HepG2 (cell line): ENCODE measurements around the gene GARS1. TPM values are rescaled to one million over a fixed set of nuclear protein-coding genes. Genes with fewer than 3 reads are reported as not detected.

Experiments
- ATAC-seq: fragments of 200-7000 bp; cut with Tn5 transposase; 3 replicates; pipeline ENCODE4 v1.9.1; 2020; ENCODE audit warnings: mild to moderate bottlenecking, moderate library complexity
- BruUV-seq: library from RNA; stranded (reverse); fragments of 400-500 nt; replicated peaks from 2 replicates; lab custom pipeline; 2021; lab: Mats Ljungman, UMichigan
- CTCF ChIA-PET: fragments of 300-600 bp; formaldehyde crosslinking; extraction: SDS; loops from one replicate; lab custom pipeline; 2021; ENCODE audit warnings: low total read pairs, inconsistent platforms, low intra/inter-chr PET ratio; lab: Yijun Ruan, JAX
- POLR2A ChIA-PET: fragments of 350-600 bp; sonication (Branson Sonifier 250); formaldehyde crosslinking; loops from one replicate; lab custom pipeline; 2020; ENCODE audit warnings: antibody characterized with exemption, inconsistent platforms; lab: Yijun Ruan, JAX
- DNase-seq: peaks from one replicate; pipeline ENCODE4 v3.0.0-alpha.2; 2015; ENCODE audit warnings: low spot score
- FAIRE-seq: peaks from 3 replicates; lab custom pipeline; 2011; peaks lifted over from hg19 to GRCh38; lab: Jason Lieb, UNC
- H2AFZ ChIP-seq: one replicate; pipeline ENCODE4 v1.6.1; 2011; ENCODE audit warnings: low read length, inconsistent platforms
- H3K27ac ChIP-seq: fragments of 300-600 bp; 3 replicates; pipeline ENCODE4 v1.8.0; 2011; ENCODE audit warnings: mixed run types, mild to moderate bottlenecking, mixed read lengths, low read length, inconsistent platforms; ENCODE audit not compliant: insufficient read depth; ENCODE audit errors: extremely low read length
- H3K27me3 ChIP-seq, 2 experiments: fragments of 200-600 bp in 1 of 2; 2 replicates in 1 of 2; 3 replicates in 1 of 2; pipeline versions ENCODE4 v1.6.0 to v1.8.0; 2011; ENCODE audit warnings: low read length in 2 of 2, mild to moderate bottlenecking in 2 of 2, moderate library complexity in 2 of 2, inconsistent platforms in 1 of 2; ENCODE audit not compliant: insufficient read depth in 2 of 2, control insufficient read depth in 1 of 2
- H3K36me3 ChIP-seq, 2 experiments: fragments of 200-600 bp in 1 of 2; replicated peaks in 1 of 2; 2 replicates in 1 of 2; 3 replicates in 1 of 2; pipeline versions ENCODE4 v1.5.1 to v1.8.0; 2011; ENCODE audit warnings: low read length in 2 of 2, inconsistent platforms in 1 of 2; ENCODE audit not compliant: insufficient read depth in 2 of 2, control insufficient read depth in 1 of 2
- H3K4me1 ChIP-seq: 2 replicates; pipeline ENCODE4 v1.5.1; 2012; ENCODE audit warnings: low read length, inconsistent platforms; ENCODE audit not compliant: insufficient read depth
- H3K4me2 ChIP-seq: 2 replicates; pipeline ENCODE4 v1.6.0; 2011; ENCODE audit warnings: low read depth, low read length, inconsistent platforms
- H3K4me3 ChIP-seq, 3 experiments: fragments of 200-600 bp in 1 of 3; sonication (generic), shearing (Covaris generic) in 1 of 3; replicated peaks in 1 of 3; 2 replicates each; pipeline ENCODE4 v1.5.1; 2011 to 2016; ENCODE audit warnings: low read length in 3 of 3, inconsistent platforms in 2 of 3, low read depth in 2 of 3, mild to moderate bottlenecking in 2 of 3, control low read depth in 1 of 3, mixed read lengths in 1 of 3; ENCODE audit not compliant: insufficient read depth in 1 of 3
- H3K79me2 ChIP-seq: one replicate; pipeline ENCODE4 v1.6.1; 2011; ENCODE audit warnings: low read length, inconsistent platforms; ENCODE audit not compliant: insufficient read depth
- H3K9ac ChIP-seq: 2 replicates; pipeline ENCODE4 v1.6.0; 2011; ENCODE audit warnings: mild to moderate bottlenecking, low read depth, low read length, inconsistent platforms; ENCODE audit not compliant: insufficient read depth
- H3K9me3 ChIP-seq: 2 replicates; pipeline ENCODE4 v1.5.1; 2012; ENCODE audit warnings: mild to moderate bottlenecking, low read length
- H4K20me1 ChIP-seq: 2 replicates; pipeline ENCODE4 v1.6.0; 2011; ENCODE audit warnings: inconsistent platforms, mild to moderate bottlenecking, low read length, moderate library complexity; ENCODE audit not compliant: insufficient read depth
- ATF4 ChIP-seq, 2 experiments: fragments of 450-650 bp in 1 of 2; sonication (generic) in 1 of 2; formaldehyde crosslinking; IDR thresholded peaks; 2 replicates each; pipeline versions ENCODE4 v1.5.0 to v1.8.0; 2020 to 2022; ENCODE audit warnings: mild to moderate bottlenecking in 1 of 2, missing genetic modification reagents in 1 of 2
- ATM ChIP-seq: fragments of 450-650 bp; IDR thresholded peaks from 2 replicates; pipeline ENCODE4 v1.7.1; 2017; ENCODE audit warnings: mild to moderate bottlenecking, borderline replicate concordance
- BORCS8-MEF2B ChIP-seq: sonication (generic); formaldehyde crosslinking; IDR thresholded peaks from 2 replicates; pipeline ENCODE4 v1.8.0; 2022; ENCODE audit warnings: mild to moderate bottlenecking, missing genetic modification reagents
- BRF2 ChIP-seq: sonication (generic); formaldehyde crosslinking; IDR thresholded peaks from 2 replicates; pipeline ENCODE4 v1.8.1; 2022; ENCODE audit warnings: mild to moderate bottlenecking, missing genetic modification reagents
- CC2D1A ChIP-seq: sonication (generic); formaldehyde crosslinking; IDR thresholded peaks from 2 replicates; pipeline ENCODE4 v1.8.1; 2023; ENCODE audit warnings: mild to moderate bottlenecking, missing genetic modification reagents
- DBP ChIP-seq: sonication (generic); formaldehyde crosslinking; IDR thresholded peaks from 2 replicates; pipeline ENCODE4 v1.4.0; 2020; ENCODE audit warnings: missing genetic modification reagents; ENCODE audit errors: not compliant biosample characterization
- ETV6 ChIP-seq: sonication (generic); formaldehyde crosslinking; conservative IDR thresholded peaks from 2 replicates; pipeline ENCODE4 v1.4.0; 2020; ENCODE audit warnings: missing genetic modification reagents
- GTF2F1 ChIP-seq: fragments of 150-350 bp; IDR thresholded peaks from 2 replicates; pipeline ENCODE4 v1.6.1; 2014; ENCODE audit warnings: low read length
- HNRNPH1 ChIP-seq: fragments of 200-400 bp; formaldehyde crosslinking; optimal IDR thresholded peaks from 2 replicates; pipeline ENCODE3; 2017; ENCODE audit warnings: mild to moderate bottlenecking, low read depth, low read length
- HOXD1 ChIP-seq: sonication (generic); formaldehyde crosslinking; IDR thresholded peaks from 2 replicates; pipeline ENCODE4 v1.5.0; 2020; ENCODE audit warnings: missing genetic modification reagents
- JUN ChIP-seq: sonication (generic); formaldehyde crosslinking; IDR thresholded peaks from 2 replicates; pipeline ENCODE4 v1.4.0; 2020; ENCODE audit warnings: mild to moderate bottlenecking, missing genetic modification reagents
- MAFG ChIP-seq: sonication (generic); formaldehyde crosslinking; IDR thresholded peaks from 2 replicates; pipeline ENCODE4 v1.5.1; 2020; ENCODE audit warnings: mild to moderate bottlenecking, missing genetic modification reagents
- NCOA2 ChIP-seq: sonication (generic); formaldehyde crosslinking; IDR thresholded peaks from 2 replicates; pipeline ENCODE4 v1.8.0; 2022; ENCODE audit warnings: inconsistent platforms
- NPAS2 ChIP-seq: sonication (generic); formaldehyde crosslinking; IDR thresholded peaks from 2 replicates; pipeline ENCODE4 v1.8.0; 2022; ENCODE audit warnings: mild to moderate bottlenecking, missing genetic modification reagents, borderline replicate concordance
- RBAK ChIP-seq: sonication (generic); formaldehyde crosslinking; IDR thresholded peaks from 2 replicates; pipeline ENCODE4 v1.5.1; 2020; ENCODE audit warnings: mild to moderate bottlenecking, missing genetic modification reagents
- RFX3 ChIP-seq: IDR thresholded peaks from 2 replicates; pipeline ENCODE4 v1.6.1; 2016; ENCODE audit warnings: missing biosample characterization, missing genetic modification reagents
- TCF7 ChIP-seq: sonication (generic); IDR thresholded peaks from 2 replicates; pipeline ENCODE4 v1.6.1; 2016; ENCODE audit warnings: antibody characterized with exemption, low read depth
- TEF ChIP-seq: sonication (generic); formaldehyde crosslinking; IDR thresholded peaks from 2 replicates; pipeline ENCODE4 v1.5.0; 2020; ENCODE audit warnings: missing genetic modification reagents
- ZFP1 ChIP-seq: IDR thresholded peaks from 2 replicates; pipeline ENCODE4 v1.6.1; 2016
- ZNF296 ChIP-seq: sonication (generic); formaldehyde crosslinking; conservative IDR thresholded peaks from 2 replicates; pipeline ENCODE4 v1.5.0; 2020; ENCODE audit warnings: mild to moderate bottlenecking, missing genetic modification reagents
- ZNF367 ChIP-seq: sonication (generic); formaldehyde crosslinking; IDR thresholded peaks from 2 replicates; pipeline ENCODE4 v1.4.0; 2020; ENCODE audit warnings: missing genetic modification reagents, borderline replicate concordance
- ZNF446 ChIP-seq: sonication (generic); formaldehyde crosslinking; IDR thresholded peaks from 2 replicates; pipeline ENCODE4 v1.5.0; 2020; ENCODE audit warnings: mild to moderate bottlenecking, missing genetic modification reagents
- WGBS: methylation state at CpG from one replicate; pipeline ENCODE4 v1.1.6; 2017; ENCODE audit warnings: low lambda C conversion rate; 5-methylcytosine and 5-hydroxymethylcytosine counted together
- in situ Hi-C: cut with HindIII; loops from 2 replicates; pipeline ENCODE4 v1.10.0; 2017; ENCODE audit warnings: low pct_unique_long_range_greater_than_20kb; ENCODE audit not compliant: extremely low pct_ligation_motif_present
- intact Hi-C: fragments of 100-400 bp; cut with micrococcal nuclease; formaldehyde crosslinking; loops from one replicate; pipeline ENCODE4 v1.10.0; 2022; ENCODE audit not compliant: unreplicated experiment
- polyA plus RNA-seq, 8 experiments: library from polyadenylated mRNA; depleted of rRNA in 3 of 8; stranded (reverse) in 7 of 8; unstranded in 1 of 8; fragments of >200 nt; fragmentation: Illumina TruSeq in 4 of 8; extraction: Trizol in 4 of 8; gene quantifications; 2 replicates each; pipeline versions ENCODE4 v1.2.1 to v1.2.3, GENCODE V29; 2011 to 2016; ENCODE audit warnings: low read depth in 4 of 8, missing spikeins in 1 of 8, mixed read lengths in 1 of 8; ENCODE audit not compliant: insufficient read depth in 1 of 8
- total RNA-seq, 5 experiments: library from RNA; depleted of rRNA; stranded (reverse); fragments of >200 nt; fragmentation: Illumina TruSeq; extraction: Trizol; gene quantifications; 2 replicates each; pipeline ENCODE4 v1.2.3, GENCODE V29; 2016; ENCODE audit warnings: low read depth in 1 of 5

The GARS1 gene
- total and polyA plus RNA-seq, 2 of the 13 experiments (the other 11 are each of a cell fraction or from before 2014, with no cell fraction given): 140 to 460 TPM

GRCh38 chr7:30642789-30643188 is 48.1 kb downstream of the GARS1 start (continued):
- TF ChIP-seq ATF4 (CRISPR knock-in tag; IDR thresholded peaks at IDR 0.05): no peak
- no peak for TF ChIP-seq HOXD1
- TF ChIP-seq BORCS8-MEF2B (CRISPR knock-in tag): no peak
- no peak for TF ChIP-seq HNRNPH1
- TF ChIP-seq DBP (CRISPR knock-in tag): no peak
- no peak for TF ChIP-seq BRF2 (CRISPR knock-in tag)

GRCh38 chr7:30644286-30644955 is 49.7 kb downstream of the GARS1 start:
- FAIRE-seq (no peak), DNase-seq (no peak), ATAC-seq (no peak)
- no peak overlapping the region for H2AFZ ChIP-seq
- in situ Hi-C loops: no loop called here
- intact Hi-C loops: no loop called here
- BruUV-seq: no TSS peak
- no peaks in the 10 kb centered on the region for H3K4me1 ChIP-seq
- H3K79me2 ChIP-seq: no peaks in the 10 kb centered on the region
- H3K4me3 ChIP-seq: no peak overlapping the region
- H3K4me2 ChIP-seq: no peak overlapping the region
- H3K9me3 ChIP-seq: no peaks in the 10 kb centered on the region
- H3K9ac ChIP-seq: no peak overlapping the region
- H3K36me3 ChIP-seq: no peaks in the 10 kb centered on the region
- CTCF ChIA-PET: no interaction called here
- WGBS: 91% methylated on average over 4 of the region's 4 CpGs
- H3K27ac ChIP-seq: no peak overlapping the region
- POLR2A ChIA-PET: interaction anchor here (0.6 kb wide), 1 partner anchor 9 kb away, joined by 3 read pairs; no protein-coding TSS in a partner anchor
- 0 out of 5 replicates have a peak, but pooled peaks cover 0 to under 1% of the 10 kb centered on the region in 2 experiments for H3K27me3 ChIP-seq
- no peaks in the 10 kb centered on the region for H4K20me1 ChIP-seq
- TF ChIP-seq RBAK (CRISPR knock-in tag) (no peak), RFX3 (no peak), ATM (no peak), GTF2F1 (no peak), CC2D1A (CRISPR knock-in tag) (no peak), TEF (CRISPR knock-in tag) (no peak), NPAS2 (CRISPR knock-in tag) (no peak), MAFG (CRISPR knock-in tag) (no peak), TCF7 (no peak), NCOA2 (CRISPR knock-in tag) (no peak), ETV6 (no peak), ZNF446 (no peak), JUN (no peak), ZFP1 (CRISPR knock-in tag) (no peak), ZNF367 (no peak), ZNF296 (no peak)
